ENCODE data around the gene RASA3.
"Not testable (repeated sequence)": the region's sequence is repeated elsewhere in the genome, so short reads cannot be mapped to it uniquely, and the experiment has no call there.

Gene RASA3

DNA sequence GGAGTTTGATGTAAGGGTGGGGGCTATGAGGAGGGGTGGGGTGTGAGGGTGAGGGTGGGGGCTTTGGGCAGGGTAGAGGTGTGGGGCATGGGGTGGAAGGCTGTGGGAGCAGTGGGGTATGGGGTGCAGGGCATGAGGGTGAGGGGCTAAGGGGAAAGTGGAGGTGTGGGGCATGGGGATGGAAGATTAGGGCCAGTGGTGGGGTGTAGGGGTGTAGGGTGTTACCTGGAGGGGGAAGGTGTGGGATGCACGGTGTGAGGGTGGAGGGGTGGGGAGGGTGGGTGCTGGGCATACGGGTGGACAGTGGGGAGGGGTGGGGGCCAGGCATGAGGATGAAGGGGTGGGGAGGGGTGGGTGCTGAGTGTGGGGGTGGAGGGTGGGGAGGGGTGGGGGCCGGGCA is 22.9 kb upstream of the RASA3 start:
- no peak for DNase-seq

DNA sequence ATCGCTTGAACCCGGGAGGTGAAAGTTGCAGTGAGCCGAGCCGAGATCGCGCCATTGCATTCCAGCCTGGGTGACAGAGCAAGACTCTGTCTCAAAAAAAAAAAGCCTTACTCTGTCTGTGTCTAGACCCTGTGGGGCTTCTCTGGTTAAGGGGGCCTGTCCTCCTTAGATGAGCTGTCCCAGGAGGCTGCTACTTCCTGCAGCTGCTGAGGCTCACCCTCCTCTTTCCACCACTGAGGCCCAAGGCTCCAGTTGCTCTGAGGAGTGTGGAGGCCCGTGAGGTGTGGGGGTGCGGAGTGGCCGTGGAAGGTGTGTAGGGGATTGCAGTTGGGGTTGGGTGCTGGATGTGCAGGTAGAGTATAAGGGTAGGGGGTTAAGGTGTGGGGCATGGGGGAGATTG is 22.1 kb upstream of the RASA3 start:
- DNase-seq, result no peak

DNA sequence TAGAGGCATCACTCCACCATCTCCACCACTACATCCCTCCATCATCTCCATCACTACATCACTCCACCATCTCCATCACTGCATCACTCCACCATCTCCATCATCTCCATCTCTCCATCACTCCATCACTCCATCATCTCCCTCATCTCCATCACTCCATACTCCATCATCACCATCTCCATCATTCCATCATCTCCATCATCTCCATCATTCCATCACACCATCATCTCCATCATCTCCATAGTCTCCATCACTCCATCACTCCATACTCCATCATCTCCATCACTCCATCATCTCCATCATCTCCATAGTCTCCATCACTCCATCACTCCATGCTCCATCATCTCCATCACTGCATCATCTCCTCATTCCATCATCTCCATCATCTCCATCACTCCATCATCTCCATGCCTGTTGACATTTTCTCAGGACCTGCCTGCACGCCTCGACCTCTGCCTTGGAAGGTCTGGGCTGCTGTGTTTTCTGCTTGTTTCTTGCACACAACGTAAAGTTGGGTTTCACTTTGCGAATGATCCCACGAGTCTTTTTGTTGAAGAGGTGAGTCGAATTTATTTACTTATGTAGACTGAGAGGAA is 21.2 kb upstream of the RASA3 start:
- DNase-seq, result no peak

GRCh38 chr13:114152831-114153371 is 20.5 kb upstream of the RASA3 start:
- DNase-seq, result no peak

GRCh38 chr13:114152285-114152645 is 19.8 kb upstream of the RASA3 start:
- no peak for DNase-seq

DNA sequence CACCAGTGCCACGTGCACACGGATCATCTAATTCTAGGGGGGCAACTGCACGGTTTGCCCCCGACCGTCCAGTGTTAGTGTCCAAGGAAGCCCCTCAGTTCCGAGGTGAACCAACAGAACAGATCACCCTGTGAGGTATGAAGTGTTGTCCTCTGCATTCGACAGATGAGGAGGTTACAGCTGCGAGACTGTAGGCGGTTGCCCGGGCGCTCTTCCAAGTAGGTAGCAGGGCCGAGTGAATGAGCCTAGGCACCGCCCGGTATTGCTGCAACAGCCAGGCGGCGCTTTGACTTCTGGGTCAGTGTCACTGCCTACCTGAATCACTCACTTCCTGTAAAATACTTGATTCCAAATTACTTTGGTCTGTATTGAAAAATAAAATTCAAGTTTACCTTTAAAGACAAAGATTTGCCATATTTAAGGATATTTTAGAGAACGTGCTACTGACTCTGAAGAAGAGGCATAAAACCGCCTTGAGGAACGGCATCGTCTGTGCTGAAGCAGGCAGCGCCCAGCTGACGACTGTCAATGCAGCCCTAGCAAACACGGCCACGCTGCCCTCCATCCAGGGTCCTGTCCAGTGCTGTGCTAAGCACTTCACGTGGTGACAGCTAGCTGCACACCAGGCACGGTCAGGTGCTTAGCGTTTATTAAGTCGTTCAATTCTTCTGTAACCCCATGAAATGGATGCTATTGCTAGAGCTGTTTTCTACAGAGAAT is 19.3 kb upstream of the RASA3 start:
- DNase-seq, result peak; percentile 79

- no peak for DNase-seq
Observed at GRCh38 chr13:114151031-114151430, 18.6 kb upstream of the RASA3 start.

- peak; percentile 83 for DNase-seq
Observed at GRCh38 chr13:114149774-114150740, 17.6 kb upstream of the RASA3 start.

DNA sequence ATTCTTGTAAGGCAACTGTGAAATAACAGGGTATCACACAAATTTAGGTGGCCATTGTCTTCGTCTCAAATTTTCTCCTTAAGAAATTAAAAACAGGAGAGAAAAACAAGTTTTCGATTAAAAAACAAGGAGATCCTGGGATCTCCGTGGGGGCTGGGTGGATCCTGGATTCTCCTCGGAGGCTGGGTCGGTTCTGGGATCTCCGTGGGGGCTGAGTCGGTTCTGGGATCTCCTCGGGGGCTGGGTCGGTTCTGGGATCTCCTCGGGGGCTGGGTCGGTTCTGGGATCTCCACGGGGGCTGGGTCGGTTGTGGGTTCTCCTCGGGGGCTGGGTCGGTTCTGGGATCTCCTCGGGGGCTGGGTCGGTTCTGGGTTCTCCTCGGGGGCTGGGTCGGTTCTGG is 16.5 kb upstream of the RASA3 start:
- not testable (repeated sequence) for DNase-seq

GRCh38 chr13:114148521-114148855 is 16.1 kb upstream of the RASA3 start:
- DNase-seq, result peak; percentile 49

DNA sequence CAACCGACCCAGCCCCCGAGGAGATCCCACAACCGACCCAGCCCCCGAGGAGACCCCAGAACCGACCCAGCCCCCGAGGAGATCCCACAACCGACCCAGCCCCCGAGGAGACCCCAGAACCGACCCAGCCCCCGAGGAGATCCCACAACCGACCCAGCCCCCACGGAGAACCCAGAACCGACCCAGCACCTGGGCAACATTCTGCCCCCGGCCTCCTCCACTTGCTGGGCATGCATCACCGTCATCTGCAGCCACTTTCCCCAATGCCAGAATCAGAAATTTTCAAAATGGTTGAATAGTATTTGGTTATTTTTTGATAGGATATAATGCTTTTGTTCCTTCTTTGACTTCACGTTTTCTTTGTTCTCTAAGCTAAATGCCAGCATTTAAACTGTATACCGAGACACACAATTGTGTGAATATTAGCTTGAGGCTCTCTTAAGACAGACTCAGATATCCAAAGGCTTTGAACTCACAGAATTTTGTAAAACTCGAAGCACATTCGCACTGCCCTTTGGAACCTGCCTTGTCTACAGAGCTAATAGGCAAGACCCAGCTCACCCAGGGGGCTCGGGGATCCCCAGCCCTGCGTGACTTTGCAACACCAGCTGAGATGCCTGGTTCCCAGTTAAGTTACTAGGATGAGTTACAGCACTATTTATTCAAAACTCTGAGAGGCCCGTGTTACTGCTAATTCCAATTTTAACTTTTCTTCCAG is 15.5 kb upstream of the RASA3 start:
- DNase-seq, result no peak

DNA sequence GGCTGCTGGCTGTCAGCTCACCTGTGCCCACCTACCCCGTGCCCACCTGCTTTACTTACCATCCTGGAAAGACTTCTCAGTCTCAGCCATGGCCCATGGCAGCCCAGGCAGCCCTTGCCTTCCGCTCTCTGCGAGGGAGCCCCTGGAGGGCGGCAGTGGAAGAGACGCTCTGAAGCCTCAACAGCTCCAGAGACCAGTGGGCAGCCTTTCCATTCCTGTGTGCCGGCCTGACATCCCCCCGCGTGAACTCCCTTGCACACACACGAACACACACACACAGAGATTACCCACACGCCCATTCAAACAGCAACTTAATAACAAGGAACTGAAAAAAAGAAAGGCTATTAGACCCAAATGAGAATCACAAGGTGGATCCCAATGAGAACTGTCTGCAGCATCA is 14.2 kb upstream of the RASA3 start:
- DNase-seq, result peak; percentile 36

- DNase-seq, result no peak
Observed at GRCh38 chr13:114146173-114146572, 13.8 kb upstream of the RASA3 start.

- DNase-seq, result no peak
Observed at GRCh38 chr13:114145722-114146121, 13.3 kb upstream of the RASA3 start.

- DNase-seq, result no peak
Observed at GRCh38 chr13:114145256-114145655, 12.8 kb upstream of the RASA3 start.

GRCh38 chr13:114144606-114145244 is 12.3 kb upstream of the RASA3 start:
- DNase-seq, result no peak

- no peak for DNase-seq
Observed at GRCh38 chr13:114143806-114144605, 11.6 kb upstream of the RASA3 start.

DNA sequence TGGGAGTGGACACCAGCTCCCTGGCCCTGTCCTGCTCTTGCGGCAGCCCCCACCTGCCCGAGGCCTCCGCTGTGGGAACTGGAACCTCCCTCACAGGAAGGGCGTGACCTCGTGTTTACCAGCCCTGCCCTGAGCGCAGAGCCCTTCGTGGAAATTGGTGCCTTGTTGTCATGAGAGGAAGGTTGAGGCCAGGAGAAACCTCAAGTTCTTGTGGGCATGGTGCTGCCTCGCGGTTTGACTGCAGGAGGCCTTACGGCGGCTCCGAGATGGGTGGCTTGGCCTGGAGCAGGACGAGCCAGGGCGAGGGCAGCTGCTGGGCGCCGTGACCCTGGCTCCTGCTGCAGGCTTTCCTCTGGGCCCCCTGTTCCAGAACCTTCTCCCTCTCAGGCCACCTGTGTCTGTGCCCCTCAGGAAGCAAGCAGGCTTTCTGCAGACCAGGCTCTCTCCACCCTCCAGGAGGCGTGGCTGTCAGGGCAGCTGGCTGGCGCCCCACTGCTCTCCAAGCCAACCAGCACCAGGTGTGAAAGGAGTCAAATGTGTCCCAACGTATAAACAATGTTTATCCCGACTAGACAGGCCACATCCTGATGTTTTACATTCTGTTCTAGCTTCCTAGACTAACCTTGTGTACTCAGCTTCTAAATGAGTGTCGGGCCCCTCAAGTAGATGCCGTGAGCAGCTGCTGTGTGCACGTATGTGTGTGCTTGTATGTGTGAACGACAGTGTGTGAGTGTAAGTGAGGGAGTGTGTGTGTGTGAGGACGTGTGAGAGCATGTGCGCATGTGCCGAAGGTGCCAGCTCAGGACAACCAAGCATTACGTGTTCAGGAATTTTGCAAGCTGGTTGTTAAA is 10.4 kb upstream of the RASA3 start:
- DNase-seq, result peak; percentile 83

DNA sequence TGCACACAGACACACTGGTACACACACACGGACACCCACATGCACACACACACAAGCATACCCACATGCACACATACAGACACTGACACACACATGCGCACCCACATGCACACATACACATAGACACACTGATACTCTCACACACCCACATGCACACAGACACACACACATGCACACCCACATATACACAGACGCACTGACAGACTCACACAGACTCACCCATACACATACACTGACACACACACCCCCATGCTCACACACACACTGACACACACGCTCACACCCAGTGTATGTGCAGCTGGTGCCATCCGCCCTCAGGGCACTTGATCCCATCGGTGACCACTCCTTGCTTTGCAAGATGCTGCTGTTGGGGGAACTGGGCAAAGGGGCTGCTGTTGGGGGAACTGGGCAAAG is 9.7 kb upstream of the RASA3 start:
- DNase-seq, result no peak

DNA sequence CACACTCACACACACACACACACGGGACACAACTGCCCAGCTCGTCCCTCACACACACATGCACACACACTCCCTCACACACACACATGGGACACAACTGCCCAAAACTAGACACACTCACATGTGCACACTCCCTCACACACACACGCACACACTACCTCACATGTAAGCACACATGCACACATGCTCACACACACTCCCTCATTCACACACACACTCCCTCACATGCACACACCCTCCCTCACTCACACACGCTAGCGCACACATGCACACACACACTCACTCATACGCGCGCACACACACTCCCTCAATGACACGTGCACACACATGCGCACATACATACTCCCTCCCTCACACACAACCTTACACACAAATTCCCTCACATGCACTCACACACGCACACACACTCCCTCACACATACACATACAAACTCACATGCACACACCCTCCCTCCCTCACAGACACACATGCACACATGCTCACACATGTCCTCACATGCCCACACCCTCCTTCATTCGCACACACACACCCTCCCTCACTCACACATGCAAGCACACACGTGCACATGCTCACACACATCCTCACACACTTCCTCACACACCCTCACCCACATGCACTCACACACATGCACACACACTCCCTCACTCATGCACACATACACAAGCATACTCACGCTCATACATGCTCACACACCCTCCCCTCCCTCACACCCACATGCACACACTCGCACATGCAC is 9.0 kb upstream of the RASA3 start:
- no peak for DNase-seq

All from NCI-H510A treated with DMSO at 0.1 percent for 48 hours (cell line).